Cardiac fibroblast (primary cell): ENCODE results near the gene TMEFF2.
A peak's percentile ranks its signal among the peaks of the same experiment; 100 is the strongest.

Experiments used
- DNase-seq, 2 donors: peaks; one replicate each; pipeline versions ENCODE4 v3.0.0 to v3.0.0-alpha.2; 2010; ENCODE audit warnings: low read depth in 2 of 2
- H3K4me3 ChIP-seq, 2 donors: replicated peaks in 1 of 2; 1 replicate in 1 of 2; 2 replicates in 1 of 2; pipeline ENCODE4 v1.5.1; 2011; ENCODE audit warnings: low read depth in 2 of 2, low read length in 2 of 2, mild to moderate bottlenecking in 2 of 2, moderate library complexity in 1 of 2
- CTCF ChIP-seq: IDR thresholded peaks from one replicate; pipeline ENCODE4 v1.5.1; 2011; ENCODE audit warnings: low read depth, mild to moderate bottlenecking, low read length, inconsistent platforms

Gene TMEFF2

GRCh38 chr2:192150166-192150565 is 44.6 kb downstream of the TMEFF2 start:
- no peak overlapping the region for H3K4me3 ChIP-seq
- TF ChIP-seq CTCF: no peak
- no peak for DNase-seq

GRCh38 chr2:192148620-192149321 is 46.0 kb downstream of the TMEFF2 start:
- TF ChIP-seq CTCF: peak; percentile 6
- H3K4me3 ChIP-seq: no peak overlapping the region
- peak; percentile 41 to 45 for DNase-seq

GRCh38 chr2:192148241-192148619 is 46.5 kb downstream of the TMEFF2 start:
- H3K4me3 ChIP-seq: no peak overlapping the region
- DNase-seq: no peak
- TF ChIP-seq CTCF: no peak

- no peak overlapping the region for H3K4me3 ChIP-seq
- peak; percentile 45 to 77 for DNase-seq
- no peak for TF ChIP-seq CTCF
Observed at GRCh38 chr2:192146069-192147015, 48.4 kb downstream of the TMEFF2 start.

- no peak for TF ChIP-seq CTCF
- H3K4me3 ChIP-seq: no peak overlapping the region
- DNase-seq: peak in 1 of 2 donors; percentile 39
Observed at GRCh38 chr2:192145496-192145895, 49.2 kb downstream of the TMEFF2 start.

GRCh38 chr2:192140236-192140839 is 54.4 kb downstream of the TMEFF2 start:
- H3K4me3 ChIP-seq: no peak overlapping the region
- DNase-seq: no peak
- TF ChIP-seq CTCF: no peak
